Spleen (tissue), 11 donors: ENCODE results near the gene ALG12. TPM values are rescaled to one million over a fixed set of nuclear protein-coding genes. Genes with fewer than 3 reads are reported as not detected.

Experiments
- DNase-seq: peaks from one replicate; pipeline ENCODE4 v3.0.0-alpha.2; 2020
- H3K27ac ChIP-seq, 8 donors: fragments of 200-600 bp; sonication (generic) in 7 of 8; 1 replicate in 4 of 8; 2 replicates in 4 of 8; pipeline versions ENCODE4 v1.5.0 to v1.8.0; 2016 to 2021; ENCODE audit warnings: inconsistent platforms in 4 of 8, mild to moderate bottlenecking in 4 of 8, moderate library complexity in 1 of 8
- H3K27me3 ChIP-seq, 7 donors: fragments of 200-600 bp; sonication (generic) in 6 of 7; replicated peaks in 1 of 7; 1 replicate in 4 of 7; 2 replicates in 3 of 7; pipeline versions ENCODE4 v1.5.0 to v1.8.0; 2016 to 2021; ENCODE audit warnings: inconsistent platforms in 3 of 7, mild to moderate bottlenecking in 1 of 7
- H3K36me3 ChIP-seq, 6 donors: fragments of 200-600 bp; sonication (generic) in 5 of 6; 1 replicate in 4 of 6; 2 replicates in 2 of 6; pipeline versions ENCODE4 v1.5.0 to v1.8.0; 2016 to 2021; ENCODE audit warnings: inconsistent platforms in 2 of 6
- H3K4me1 ChIP-seq, 6 donors: fragments of 200-600 bp; sonication (generic) in 5 of 6; 1 replicate in 3 of 6; 2 replicates in 3 of 6; pipeline versions ENCODE4 v1.5.0 to v1.8.0; 2016 to 2021; ENCODE audit warnings: inconsistent platforms in 3 of 6
- H3K4me3 ChIP-seq, 8 donors: fragments of 200-600 bp; sonication (generic) in 7 of 8; 1 replicate in 4 of 8; 2 replicates in 4 of 8; pipeline versions ENCODE4 v1.5.0 to v1.8.0; 2016 to 2021; ENCODE audit warnings: inconsistent platforms in 4 of 8, mild to moderate bottlenecking in 4 of 8, moderate library complexity in 2 of 8
- H3K9me3 ChIP-seq, 8 donors: fragments of 200-600 bp; sonication (generic) in 7 of 8; 1 replicate in 4 of 8; 2 replicates in 4 of 8; pipeline versions ENCODE4 v1.5.0 to v1.8.0; 2016 to 2021; ENCODE audit warnings: inconsistent platforms in 4 of 8
- POLR2A ChIP-seq, 3 donors: fragments of 450-650 bp; IDR thresholded peaks; one replicate each; pipeline ENCODE4 v1.5.1; 2017; ENCODE audit warnings: antibody characterized with exemption in 3 of 3, mild to moderate bottlenecking in 1 of 3
- POLR2AphosphoS5 ChIP-seq, 3 donors: sonication (generic); formaldehyde crosslinking; IDR thresholded peaks; one replicate each; pipeline ENCODE4 v1.5.1; 2017; ENCODE audit warnings: antibody characterized with exemption in 3 of 3
- WGBS, 5 donors: extraction: QIAGEN DNeasy Blood & Tissue Kit in 3 of 5; methylation state at CpG; one replicate each; pipeline versions ENCODE4 v1.1.5 to v1.1.7; 2013 to 2018; 5-methylcytosine and 5-hydroxymethylcytosine counted together
- intact Hi-C: fragments of 100-400 bp; cut with DNase I; formaldehyde crosslinking; loops from one replicate; pipeline ENCODE4 v1.15.0; 2023; ENCODE audit warnings: low total_unique reads
- polyA plus RNA-seq, 3 donors: library from polyadenylated mRNA; stranded (reverse); fragments of 200-250 nt; gene quantifications; one replicate each; pipeline ENCODE4 v1.2.1, GENCODE V29; 2013
- total RNA-seq, 7 donors: library from RNA; depleted of rRNA in 3 of 7; stranded (reverse); fragments of >200 nt in 3 of 7; fragmentation: NEBNext Ultra II Directional in 4 of 7; extraction: Animal tissue kit (Norgen Biotek cat#: 25700) in 4 of 7; gene quantifications; one replicate each; pipeline versions ENCODE4 v1.1.0 to v1.2.1, GENCODE V29; 2016 to 2021
- TF ChIP-seq, protein P1 (sequence below), 11 experiments: fragments of 200-600 bp in 7 of 11; fragments of 450-650 bp in 4 of 11; sonication (generic) in 4 of 11; IDR thresholded peaks in 8 of 11; conservative IDR thresholded peaks in 3 of 11; 1 replicate in 7 of 11; 2 replicates in 4 of 11; pipeline versions ENCODE4 v1.4.0 to v1.8.0; 2016 to 2021; ENCODE audit warnings: antibody characterized with exemption in 11 of 11, inconsistent platforms in 4 of 11, mild to moderate bottlenecking in 1 of 11
- donor health status: healthy with polysubstance abuse.
- donor health status: DM: no; HTN: no; CAD: no; lungs with moderate emphysema.
- donor health status: DM: no; HTN: no; CAD: no.
- donor health status: Bipolar disorder and iron deficiency.
- donor health status: healthy.
- donor health status: DM: no; HTN: no; CAD: no.
- donor health status: DM: yes; HTN: yes; CAD: no.

ALG12 gene
- total and polyA plus RNA-seq, 10 donors: 5.7 to 20.1 (median 11.8) TPM

- Histone ChIP-seq H3K27ac (peak overlapping the region in 2 of 8 donors; percentile 11 to 87), H3K4me1 (peaks cover 4 to 40% (median 27%) of the 10 kb centered on the region in 6 donors), H3K4me3 (no peak overlapping the region), H3K27me3 (peaks cover 0 to 10% (median 0%) of the 10 kb centered on the region in 7 donors), H3K9me3 (no peaks in the 10 kb centered on the region), H3K36me3 (peaks cover 0 to 55% (median 11%) of the 10 kb centered on the region in 6 donors)
- no peak for DNase-seq
- intact Hi-C loops: loop anchor here (10.0 kb wide), 1 partner anchor 159 kb away; no protein-coding TSS in a partner anchor
- 92 to 95% (median 93%) methylated on average over 17 to 31 of the region's 31 CpGs for WGBS, 5 donors
- TF ChIP-seq, protein P1, sequence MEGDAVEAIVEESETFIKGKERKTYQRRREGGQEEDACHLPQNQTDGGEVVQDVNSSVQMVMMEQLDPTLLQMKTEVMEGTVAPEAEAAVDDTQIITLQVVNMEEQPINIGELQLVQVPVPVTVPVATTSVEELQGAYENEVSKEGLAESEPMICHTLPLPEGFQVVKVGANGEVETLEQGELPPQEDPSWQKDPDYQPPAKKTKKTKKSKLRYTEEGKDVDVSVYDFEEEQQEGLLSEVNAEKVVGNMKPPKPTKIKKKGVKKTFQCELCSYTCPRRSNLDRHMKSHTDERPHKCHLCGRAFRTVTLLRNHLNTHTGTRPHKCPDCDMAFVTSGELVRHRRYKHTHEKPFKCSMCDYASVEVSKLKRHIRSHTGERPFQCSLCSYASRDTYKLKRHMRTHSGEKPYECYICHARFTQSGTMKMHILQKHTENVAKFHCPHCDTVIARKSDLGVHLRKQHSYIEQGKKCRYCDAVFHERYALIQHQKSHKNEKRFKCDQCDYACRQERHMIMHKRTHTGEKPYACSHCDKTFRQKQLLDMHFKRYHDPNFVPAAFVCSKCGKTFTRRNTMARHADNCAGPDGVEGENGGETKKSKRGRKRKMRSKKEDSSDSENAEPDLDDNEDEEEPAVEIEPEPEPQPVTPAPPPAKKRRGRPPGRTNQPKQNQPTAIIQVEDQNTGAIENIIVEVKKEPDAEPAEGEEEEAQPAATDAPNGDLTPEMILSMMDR (IDR thresholded peaks at IDR 0.05 in 8 of 11, conservative IDR thresholded peaks at IDR 0.05 in 3 of 11): no peak
- TF ChIP-seq POLR2AphosphoS5 (IDR thresholded peaks at IDR 0.05) (peak in 1 of 3 donors; percentile 20), POLR2A (IDR thresholded peaks at IDR 0.05) (no peak)
Observed at GRCh38 chr22:49924113-49924833, 6.0 kb upstream of the ALG12 start.

GRCh38 chr22:49923445-49923844 is 5.2 kb upstream of the ALG12 start:
- no peak for DNase-seq
- 61 to 68% (median 64%) methylated on average over 16 of the region's 16 CpGs for WGBS, 5 donors

DNA sequence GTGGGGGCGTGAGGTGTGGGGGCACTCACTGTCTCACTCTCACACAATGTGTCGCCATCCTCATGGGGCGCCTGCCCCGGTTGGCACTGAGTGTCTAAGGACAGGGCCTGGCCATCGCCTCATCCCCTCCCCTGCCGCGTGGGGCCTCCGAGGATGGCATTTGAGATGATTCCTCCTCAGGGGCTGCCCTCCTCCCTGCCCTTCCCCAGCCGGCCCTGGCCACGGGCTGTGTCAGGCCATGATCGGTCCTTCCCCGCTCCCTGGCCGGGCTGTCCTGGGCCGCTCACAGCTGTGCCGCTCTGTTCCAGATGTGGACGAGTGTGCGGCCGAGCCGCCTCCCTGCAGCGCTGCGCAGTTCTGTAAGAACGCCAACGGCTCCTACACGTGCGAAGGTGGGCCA is 4.7 kb upstream of the ALG12 start:
- Histone ChIP-seq H3K27me3 (no peaks in the 10 kb centered on the region), H3K9me3 (no peaks in the 10 kb centered on the region), H3K36me3 (peaks cover 0 to 54% (median 11%) of the 10 kb centered on the region in 6 donors), H3K4me1 (peaks cover 9 to 36% (median 26%) of the 10 kb centered on the region in 6 donors), H3K27ac (no peak overlapping the region), H3K4me3 (no peak overlapping the region)
- WGBS, 5 donors: 87 to 96% (median 95%) methylated on average over 14 to 25 of the region's 25 CpGs
- intact Hi-C loops: loop anchor here (10.0 kb wide), 1 partner anchor 158 kb away; no protein-coding TSS in a partner anchor
- TF ChIP-seq POLR2A (IDR thresholded peaks at IDR 0.05): no peak
- TF ChIP-seq, protein P1 (IDR thresholded peaks at IDR 0.05 in 8 of 11, conservative IDR thresholded peaks at IDR 0.05 in 3 of 11): no peak
- DNase-seq: peak; percentile 77

More at GRCh38 chr22:49923445-49923844, 5.2 kb upstream of the ALG12 start:
- no peak overlapping the region for H3K4me3 ChIP-seq
- H3K4me1 ChIP-seq: peaks cover 9 to 39% (median 26%) of the 10 kb centered on the region in 6 donors
- TF ChIP-seq, protein P1 (IDR thresholded peaks at IDR 0.05 in 8 of 11, conservative IDR thresholded peaks at IDR 0.05 in 3 of 11): peak in 4 of 11 experiments; percentile 12 to 41 (median 20)
- TF ChIP-seq POLR2AphosphoS5 (IDR thresholded peaks at IDR 0.05) (no peak), POLR2A (IDR thresholded peaks at IDR 0.05) (no peak)
- peaks cover 0 to 55% (median 11%) of the 10 kb centered on the region in 6 donors for H3K36me3 ChIP-seq
- peaks cover 0 to 2% (median 0%) of the 10 kb centered on the region in 7 donors for H3K27me3 ChIP-seq
- no peak overlapping the region for H3K27ac ChIP-seq
- intact Hi-C loops: loop anchor here (10.0 kb wide), 1 partner anchor 159 kb away; no protein-coding TSS in a partner anchor
- no peaks in the 10 kb centered on the region for H3K9me3 ChIP-seq

DNA sequence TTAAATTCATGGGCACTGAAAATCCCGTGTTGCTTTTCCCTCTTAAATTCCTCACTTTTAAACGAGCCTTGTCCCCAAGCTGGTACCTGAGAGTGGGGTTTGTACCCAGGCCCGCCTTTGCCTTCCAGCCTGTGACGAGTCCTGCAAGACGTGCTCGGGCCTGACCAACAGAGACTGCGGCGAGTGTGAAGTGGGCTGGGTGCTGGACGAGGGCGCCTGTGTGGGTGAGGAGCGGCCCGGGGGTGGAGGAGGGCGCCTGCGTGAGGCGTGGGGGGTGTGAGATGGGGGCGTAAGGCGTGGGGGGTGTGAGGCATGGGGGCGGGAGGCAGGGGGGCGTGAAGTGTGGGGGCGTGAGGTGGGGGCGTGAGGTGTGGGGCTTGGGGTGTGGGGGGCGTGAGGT is 4.2 kb upstream of the ALG12 start:
- H3K27me3 ChIP-seq: no peaks in the 10 kb centered on the region
- 90 to 93% (median 91%) methylated on average over 17 to 22 of the region's 22 CpGs for WGBS, 5 donors
- intact Hi-C loops: loop anchor here (10.0 kb wide), 1 partner anchor 158 kb away; no protein-coding TSS in a partner anchor
- TF ChIP-seq, protein P1 (IDR thresholded peaks at IDR 0.05 in 8 of 11, conservative IDR thresholded peaks at IDR 0.05 in 3 of 11): no peak
- TF ChIP-seq POLR2A (IDR thresholded peaks at IDR 0.05): no peak
- no peak for TF ChIP-seq POLR2AphosphoS5 (IDR thresholded peaks at IDR 0.05)
- peaks cover 9 to 40% (median 30%) of the 10 kb centered on the region in 6 donors for H3K4me1 ChIP-seq
- H3K27ac ChIP-seq: no peak overlapping the region
- H3K9me3 ChIP-seq: no peaks in the 10 kb centered on the region
- DNase-seq: peak; percentile 77
- peaks cover 0 to 49% (median 11%) of the 10 kb centered on the region in 6 donors for H3K36me3 ChIP-seq
- H3K4me3 ChIP-seq: no peak overlapping the region
